Cardiac fibroblast (primary cell): ENCODE measurements around the gene JCAD.

Source experiments
- DNase-seq, 2 donors: peaks; one replicate each; pipeline versions ENCODE4 v3.0.0 to v3.0.0-alpha.2; 2010; ENCODE audit warnings: low read depth in 2 of 2
- H3K4me3 ChIP-seq, 2 donors: replicated peaks in 1 of 2; 1 replicate in 1 of 2; 2 replicates in 1 of 2; pipeline ENCODE4 v1.5.1; 2011; ENCODE audit warnings: low read depth in 2 of 2, low read length in 2 of 2, mild to moderate bottlenecking in 2 of 2, moderate library complexity in 1 of 2
- CTCF ChIP-seq: IDR thresholded peaks from one replicate; pipeline ENCODE4 v1.5.1; 2011; ENCODE audit warnings: low read depth, mild to moderate bottlenecking, low read length, inconsistent platforms

The JCAD gene

GRCh38 chr10:30047430-30047829, 12.0 kb downstream of the JCAD start:
- DNase-seq, result no peak
- no peak for TF ChIP-seq CTCF
- no peak overlapping the region for H3K4me3 ChIP-seq

GRCh38 chr10:30046476-30046875, 12.9 kb downstream of the JCAD start:
- no peak for DNase-seq
- no peak for TF ChIP-seq CTCF
- H3K4me3 ChIP-seq, result no peak overlapping the region

GRCh38 chr10:30045961-30046360, 13.4 kb downstream of the JCAD start:
- no peak for TF ChIP-seq CTCF
- DNase-seq, result no peak
- H3K4me3 ChIP-seq, result no peak overlapping the region

GRCh38 chr10:30043476-30044270, 15.7 kb downstream of the JCAD start:
- no peak for DNase-seq
- H3K4me3 ChIP-seq, result no peak overlapping the region
- TF ChIP-seq CTCF, result no peak

GRCh38 chr10:30042820-30043219, 16.6 kb downstream of the JCAD start:
- no peak for TF ChIP-seq CTCF
- no peak overlapping the region for H3K4me3 ChIP-seq
- no peak for DNase-seq

- DNase-seq, result peak in 1 of 2 donors; percentile 48
- H3K4me3 ChIP-seq, result no peak overlapping the region
- no peak for TF ChIP-seq CTCF
Observed at GRCh38 chr10:30041196-30042105, 17.9 kb downstream of the JCAD start.
